ENCODE measurements around the gene ADAMTS18. TPM values are rescaled to one million over a fixed set of nuclear protein-coding genes. Genes with fewer than 3 reads are reported as not detected.
"Not testable (repeated sequence)": the region's sequence is repeated elsewhere in the genome, so short reads cannot be mapped to it uniquely, and the experiment has no call there.

Gene ADAMTS18
- total and polyA plus RNA-seq, 8 donors = 0.55 to 7.0 TPM; not detected in 6

DNA sequence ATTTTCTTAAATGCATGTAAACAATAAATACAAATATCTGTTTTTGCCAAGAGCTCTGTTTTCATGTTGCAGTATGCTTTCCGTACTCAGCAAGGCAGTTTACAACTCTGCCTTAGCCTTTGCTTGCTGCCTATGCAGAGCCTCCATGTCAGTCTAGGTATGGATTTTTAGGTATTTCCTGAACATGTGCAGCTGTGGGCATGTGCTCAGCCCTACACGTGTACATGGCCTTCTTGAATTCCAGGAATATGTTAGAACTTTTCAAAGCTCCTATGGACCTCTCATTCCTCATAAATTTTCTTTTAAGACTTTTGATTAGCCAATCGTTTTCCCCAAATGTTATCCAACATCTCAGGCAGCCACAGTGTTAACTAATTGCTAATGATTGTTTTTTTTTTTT lies 171.9 kb downstream of the ADAMTS18 start:
- no peak overlapping the region for H3K27ac ChIP-seq
- TF ChIP-seq POLR2A (IDR thresholded peaks at IDR 0.05) (no peak), POLR2AphosphoS5 (IDR thresholded peaks at IDR 0.05) (no peak), EP300 (IDR thresholded peaks at IDR 0.05) (no peak)
- TF ChIP-seq, protein P1, sequence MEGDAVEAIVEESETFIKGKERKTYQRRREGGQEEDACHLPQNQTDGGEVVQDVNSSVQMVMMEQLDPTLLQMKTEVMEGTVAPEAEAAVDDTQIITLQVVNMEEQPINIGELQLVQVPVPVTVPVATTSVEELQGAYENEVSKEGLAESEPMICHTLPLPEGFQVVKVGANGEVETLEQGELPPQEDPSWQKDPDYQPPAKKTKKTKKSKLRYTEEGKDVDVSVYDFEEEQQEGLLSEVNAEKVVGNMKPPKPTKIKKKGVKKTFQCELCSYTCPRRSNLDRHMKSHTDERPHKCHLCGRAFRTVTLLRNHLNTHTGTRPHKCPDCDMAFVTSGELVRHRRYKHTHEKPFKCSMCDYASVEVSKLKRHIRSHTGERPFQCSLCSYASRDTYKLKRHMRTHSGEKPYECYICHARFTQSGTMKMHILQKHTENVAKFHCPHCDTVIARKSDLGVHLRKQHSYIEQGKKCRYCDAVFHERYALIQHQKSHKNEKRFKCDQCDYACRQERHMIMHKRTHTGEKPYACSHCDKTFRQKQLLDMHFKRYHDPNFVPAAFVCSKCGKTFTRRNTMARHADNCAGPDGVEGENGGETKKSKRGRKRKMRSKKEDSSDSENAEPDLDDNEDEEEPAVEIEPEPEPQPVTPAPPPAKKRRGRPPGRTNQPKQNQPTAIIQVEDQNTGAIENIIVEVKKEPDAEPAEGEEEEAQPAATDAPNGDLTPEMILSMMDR (IDR thresholded peaks at IDR 0.05) = no peak
- H3K9me3 ChIP-seq = no peaks in the 10 kb centered on the region
- no peak for DNase-seq
- WGBS, 5 donors = 49 to 79% (median 63%) methylated on average over 3 of the region's 3 CpGs
- H3K27me3 ChIP-seq = peaks cover 0 to 4% (median 0%) of the 10 kb centered on the region in 3 donors
- no peaks in the 10 kb centered on the region for H3K4me1 ChIP-seq
- H3K36me3 ChIP-seq = no peaks in the 10 kb centered on the region
- intact Hi-C loops (cut with DNase I; ENCODE audit: low total_unique reads) = no loop called here
- no peak overlapping the region for H3K4me3 ChIP-seq

DNA sequence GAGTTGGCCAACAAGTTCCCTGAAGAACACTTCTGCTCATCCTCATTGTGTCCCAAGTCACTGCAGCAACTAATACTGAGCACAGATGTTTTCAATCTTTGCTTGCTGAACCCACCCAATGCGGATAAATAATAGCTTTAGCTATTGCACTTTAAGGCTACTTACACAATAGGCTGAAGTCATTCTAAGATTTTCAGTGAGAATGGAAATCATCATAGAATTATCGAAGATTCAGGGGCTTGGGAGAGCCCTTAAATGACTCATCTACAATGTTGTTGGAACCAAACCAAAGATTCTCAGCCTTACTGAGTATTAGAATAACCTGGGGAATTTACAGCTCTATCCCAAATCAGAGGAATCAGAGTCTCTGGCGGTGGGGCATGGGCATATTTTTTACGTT lies 184.4 kb downstream of the ADAMTS18 start:
- TF ChIP-seq EP300 (IDR thresholded peaks at IDR 0.05) = no peak
- TF ChIP-seq, protein P1 (IDR thresholded peaks at IDR 0.05) = no peak
- TF ChIP-seq POLR2AphosphoS5 (IDR thresholded peaks at IDR 0.05) = no peak
- no peak for TF ChIP-seq POLR2A (IDR thresholded peaks at IDR 0.05)
- H3K9me3 ChIP-seq = no peaks in the 10 kb centered on the region
- DNase-seq = peak in 1 of 2 donors; percentile 17
- H3K27me3 ChIP-seq = no peaks in the 10 kb centered on the region
- no peaks in the 10 kb centered on the region for H3K4me1 ChIP-seq
- no peak overlapping the region for H3K27ac ChIP-seq
- no peaks in the 10 kb centered on the region for H3K36me3 ChIP-seq
- WGBS, 5 donors = 79 to 84% (median 81%) methylated on average over 4 of the region's 4 CpGs
- intact Hi-C loops (cut with DNase I; ENCODE audit: low total_unique reads) = no loop called here
- H3K4me3 ChIP-seq = no peak overlapping the region

DNA sequence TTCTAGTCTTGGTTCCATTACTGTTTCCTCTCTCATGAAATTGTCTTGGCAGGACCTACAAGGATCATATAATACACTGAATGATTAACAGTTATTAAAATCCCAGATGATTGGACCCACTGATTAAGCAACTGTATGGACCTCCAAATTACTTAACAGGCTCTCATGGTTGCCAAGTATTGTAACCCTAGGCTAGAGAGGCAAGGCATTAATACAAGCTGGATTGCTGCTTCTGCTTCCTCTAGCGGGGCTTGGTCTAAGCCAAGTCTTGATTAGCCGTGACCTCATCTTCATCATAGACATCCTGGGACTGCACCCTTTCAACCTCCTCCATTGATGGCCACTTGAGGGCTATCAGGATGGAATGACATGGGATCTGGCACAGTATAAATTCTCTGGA lies 188.7 kb downstream of the ADAMTS18 start:
- 73 to 100% (median 87%) methylated on average over 2 of the region's 2 CpGs for WGBS, 5 donors
- Histone ChIP-seq H3K27me3 (peaks cover 0 to 9% (median 0%) of the 10 kb centered on the region in 3 donors), H3K27ac (no peak overlapping the region), H3K4me3 (no peak overlapping the region), H3K9me3 (no peaks in the 10 kb centered on the region), H3K36me3 (no peaks in the 10 kb centered on the region), H3K4me1 (no peaks in the 10 kb centered on the region)
- intact Hi-C loops (cut with DNase I; ENCODE audit: low total_unique reads) = no loop called here
- no peak for TF ChIP-seq EP300 (IDR thresholded peaks at IDR 0.05)
- no peak for TF ChIP-seq POLR2A (IDR thresholded peaks at IDR 0.05)
- TF ChIP-seq, protein P1 (IDR thresholded peaks at IDR 0.05) = no peak
- no peak for TF ChIP-seq POLR2AphosphoS5 (IDR thresholded peaks at IDR 0.05)
- no peak for DNase-seq

DNA sequence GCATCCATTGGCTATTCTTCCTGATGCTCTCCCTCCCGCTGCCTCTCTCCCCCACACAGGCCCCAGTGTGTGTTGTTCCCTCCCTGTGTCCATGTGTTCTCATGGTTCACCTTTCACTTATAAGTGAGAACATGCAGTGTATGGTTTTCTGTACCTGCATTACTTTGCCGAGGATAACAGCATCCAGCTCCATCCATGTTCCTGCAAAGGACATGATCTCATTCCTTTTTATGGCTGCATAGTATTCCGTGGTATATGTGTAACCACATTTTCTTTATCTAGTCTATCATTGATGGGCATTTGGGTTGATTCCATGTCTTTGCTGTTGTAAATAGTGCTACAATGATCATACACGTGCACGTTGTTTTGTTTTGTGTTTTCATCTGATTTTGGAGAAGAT lies 192.4 kb downstream of the ADAMTS18 start:
- intact Hi-C loops (cut with DNase I; ENCODE audit: low total_unique reads); H3K27ac ChIP-seq; H3K4me1 ChIP-seq; DNase-seq; H3K27me3 ChIP-seq; H3K9me3 ChIP-seq; H3K4me3 ChIP-seq; H3K36me3 ChIP-seq: not testable (repeated sequence)
- 92 to 95% (median 93%) methylated on average over 5 of the region's 5 CpGs for WGBS, 5 donors

DNA sequence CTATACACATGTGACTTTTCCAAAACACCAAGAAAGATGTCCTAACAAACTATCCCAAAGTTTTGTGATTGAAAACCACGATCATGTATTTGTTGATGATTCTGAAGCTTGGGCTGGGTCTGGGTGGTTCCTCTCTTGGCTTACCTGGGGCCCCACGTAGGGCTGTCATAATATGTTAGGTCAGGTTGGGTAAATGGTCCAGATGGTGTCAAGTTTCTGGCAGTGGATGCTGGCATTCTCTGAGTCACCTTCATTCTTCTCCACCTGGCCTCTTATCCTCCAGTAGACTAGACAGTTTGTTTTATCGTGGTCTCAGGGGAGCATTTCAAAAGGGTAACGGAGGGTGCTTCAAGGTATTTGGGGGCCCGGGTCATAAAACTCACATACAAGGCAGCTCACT lies 196.2 kb downstream of the ADAMTS18 start:
- no peaks in the 10 kb centered on the region for H3K36me3 ChIP-seq
- no peak for DNase-seq
- peaks cover 0 to 7% (median 5%) of the 10 kb centered on the region in 4 donors for H3K4me1 ChIP-seq
- no peaks in the 10 kb centered on the region for H3K9me3 ChIP-seq
- TF ChIP-seq POLR2AphosphoS5 (IDR thresholded peaks at IDR 0.05) = no peak
- TF ChIP-seq EP300 (IDR thresholded peaks at IDR 0.05) = no peak
- TF ChIP-seq, protein P1 (IDR thresholded peaks at IDR 0.05) = no peak
- no peak for TF ChIP-seq POLR2A (IDR thresholded peaks at IDR 0.05)
- WGBS, 5 donors = 52 to 75% (median 58%) methylated on average over 5 of the region's 5 CpGs
- H3K27me3 ChIP-seq = peaks cover 0 to 26% (median 0%) of the 10 kb centered on the region in 3 donors
- no peak overlapping the region for H3K4me3 ChIP-seq
- intact Hi-C loops (cut with DNase I; ENCODE audit: low total_unique reads) = no loop called here
- no peak overlapping the region for H3K27ac ChIP-seq

Measured in stomach (tissue), 9 donors.